Placental pericyte (primary cell): ENCODE results near the gene SLC6A20. TPM values are rescaled to one million over a fixed set of nuclear protein-coding genes. Genes with fewer than 3 reads are reported as not detected.

Experiments used
- small RNA-seq: library from RNA; depleted of rRNA; stranded (forward); fragments of <200 nt; gene quantifications from one replicate; pipeline ENCODE3, GENCODE V24; 2012; ENCODE audit warnings: low replicate concordance
- total RNA-seq: library from RNA; depleted of rRNA; stranded (reverse); fragments of >200 nt; gene quantifications from 2 replicates; pipeline ENCODE4 v1.2.3, GENCODE V29; 2012

The SLC6A20 gene
- 0.14 TPM in 1 of 2 replicates, not detected in the other for total RNA-seq

GRCh38 chr3:45795882-45796765 lies at the start of gene SLC6A20:
Gene SLC6A20 (minus strand): TSS chr3:45796536. CDS start chr3:45796419, 117 bp downstream.

GRCh38 chr3:45841757-45842491 lies 45.6 kb upstream of the SLC6A20 start, which contains the start of gene LZTFL1:
Gene LZTFL1 (minus strand): TSS chr3:45842119. CDS start chr3:45841991, 128 bp downstream.

Small RNA genes lying within 50 kb of the gene (small RNA-seq; reads per million reads assigned to genes)
- gene RN7SL145P: not detected

Other genes starting within 250 kb of the SLC6A20 start
- 19.5 and 27.5 TPM in 2 replicates for gene LIMD1, start 201.8 kb downstream of the SLC6A20 start, total RNA-seq
- gene SACM1L, start 107.1 kb downstream of the SLC6A20 start, total RNA-seq: 31.5 and 38.8 TPM in 2 replicates
- gene LZTFL1, start 45.6 kb upstream of the SLC6A20 start, total RNA-seq: 12.5 and 30.0 TPM in 2 replicates
- gene CCR9, start 90.0 kb upstream of the SLC6A20 start, total RNA-seq: not detected in 2 replicates
- 0.22 TPM in 1 of 2 replicates, not detected in the other for gene CXCR6, start 146.9 kb upstream of the SLC6A20 start, total RNA-seq
- gene FYCO1, start 199.3 kb upstream of the SLC6A20 start, total RNA-seq: 19.8 and 33.7 TPM in 2 replicates
- gene XCR1, start 230.9 kb upstream of the SLC6A20 start, total RNA-seq: not detected in 2 replicates